ENCODE measurements around the gene MAN1C1.
"Not testable (repeated sequence)": the region's sequence is repeated elsewhere in the genome, so short reads cannot be mapped to it uniquely, and the experiment has no call there.

MAN1C1 gene

DNA sequence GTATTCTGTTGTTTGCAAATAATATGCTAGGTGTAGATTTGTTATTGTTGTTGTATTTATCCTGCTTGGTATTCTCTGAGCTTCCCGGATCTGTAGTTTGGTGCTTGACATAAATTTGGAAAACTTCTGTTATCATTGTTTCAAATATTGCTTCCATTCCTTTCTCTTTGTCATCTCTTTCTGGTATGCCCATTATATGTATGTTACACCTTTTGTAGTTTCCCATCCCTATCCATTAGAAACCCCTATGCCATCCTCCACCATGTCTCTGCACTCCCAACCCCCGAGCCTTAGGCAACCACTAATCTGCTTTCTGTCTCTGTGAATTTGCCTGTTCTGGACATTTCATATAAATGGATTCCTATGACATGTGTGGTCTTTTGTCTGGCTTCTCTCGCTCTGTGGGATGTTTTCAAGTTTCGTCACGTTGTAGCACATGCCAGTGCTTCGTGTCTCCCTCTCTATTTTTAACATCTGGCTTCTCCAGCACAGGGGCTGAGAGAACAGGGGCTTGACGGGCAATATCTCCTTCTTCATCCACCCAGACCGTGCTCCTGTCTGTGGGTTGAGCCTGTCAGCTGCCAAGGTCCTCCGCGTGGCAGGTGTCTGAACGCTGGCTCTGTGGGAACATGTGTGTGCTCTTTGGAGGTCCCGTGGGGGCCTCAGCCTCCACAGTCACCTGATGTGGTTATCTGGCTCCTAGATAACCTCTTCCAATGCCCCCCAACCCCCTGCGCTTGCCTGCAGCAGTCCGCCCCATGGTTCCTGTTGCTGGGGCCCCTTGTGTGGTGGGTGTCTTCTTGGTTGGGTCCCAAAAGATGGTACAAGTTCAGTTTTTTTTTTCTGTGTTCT, 32.8 kb upstream of the MAN1C1 start:
- DNase-seq: no peak

DNA sequence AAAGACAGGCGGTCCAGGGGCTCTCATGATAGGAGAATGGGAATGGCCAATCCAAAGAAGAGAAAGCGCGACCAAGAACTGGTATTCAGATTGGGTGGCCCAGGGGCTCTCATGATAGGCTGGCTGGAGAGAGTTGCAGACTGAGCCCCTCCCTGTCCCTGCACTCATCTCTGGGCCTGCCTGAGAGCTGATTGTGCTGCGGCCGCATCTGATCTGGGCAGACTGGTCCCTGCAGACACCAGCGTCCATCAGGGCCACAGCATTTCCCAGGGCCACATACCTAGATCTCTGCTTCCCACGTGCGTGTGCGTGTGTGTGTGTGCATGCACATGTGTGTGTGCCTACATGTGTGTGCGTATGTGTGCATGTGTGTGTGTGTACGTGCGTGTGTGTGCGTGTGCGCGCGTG, 30.4 kb upstream of the MAN1C1 start:
- DNase-seq: no peak

DNA sequence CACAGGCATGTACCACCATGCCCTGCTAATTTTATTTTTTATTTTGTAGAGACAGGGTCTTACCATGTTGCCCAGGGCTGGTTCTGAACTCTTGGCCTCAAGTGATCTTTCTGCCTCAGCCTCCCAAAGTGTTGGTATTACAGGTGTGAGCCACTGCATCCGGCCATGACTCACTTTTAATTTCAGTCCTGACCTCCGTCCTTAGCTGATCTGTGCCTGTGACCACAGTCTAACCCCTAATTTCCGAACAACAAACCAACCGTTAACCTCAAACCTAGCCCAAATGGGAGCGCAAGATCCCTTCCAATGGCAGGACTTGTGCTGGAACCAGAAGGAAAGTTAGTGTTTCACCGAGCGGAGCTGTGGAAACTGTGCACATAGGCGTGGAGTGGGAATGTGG, 29.3 kb upstream of the MAN1C1 start:
- DNase-seq: no peak

DNA sequence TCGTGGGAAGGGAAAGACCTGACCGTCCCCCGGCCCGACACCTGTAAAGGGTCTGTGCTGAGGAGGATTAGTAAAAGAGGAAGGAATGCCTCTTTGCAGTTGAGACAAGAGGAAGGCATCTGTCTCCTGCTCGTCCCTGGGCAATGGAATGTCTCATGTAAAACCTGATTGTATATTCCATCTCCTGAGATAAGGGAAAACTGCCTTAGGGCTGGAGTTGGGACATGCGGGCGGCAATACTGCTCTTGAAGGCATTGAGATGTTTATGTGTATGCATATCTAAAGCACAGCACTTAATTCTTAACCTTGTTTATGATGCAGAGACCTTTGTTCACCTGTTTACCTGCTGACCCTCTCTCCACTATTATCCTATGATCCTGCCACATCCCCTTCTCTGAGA, 28.4 kb upstream of the MAN1C1 start:
- DNase-seq: not testable (repeated sequence)

DNA sequence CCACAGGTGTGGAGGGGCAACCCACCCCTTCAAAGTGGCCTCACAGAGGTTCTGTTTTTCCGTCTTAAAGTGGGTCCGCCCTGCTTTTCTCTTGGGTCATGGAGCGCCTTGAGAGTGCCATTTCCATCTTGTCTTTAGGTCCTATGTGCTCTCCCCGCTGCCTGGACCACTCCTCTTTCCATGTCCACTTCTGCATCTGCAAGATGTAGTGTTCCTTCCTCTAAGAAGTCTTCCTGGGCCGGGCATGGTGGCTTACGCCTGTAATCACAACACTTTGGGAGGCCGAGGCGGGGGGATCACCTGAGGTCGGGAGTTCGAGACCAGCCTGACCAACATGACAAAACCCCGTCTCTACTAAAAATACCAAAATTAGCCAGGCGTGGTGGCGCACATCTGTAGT, 27.8 kb upstream of the MAN1C1 start:
- DNase-seq: not testable (repeated sequence)

DNA sequence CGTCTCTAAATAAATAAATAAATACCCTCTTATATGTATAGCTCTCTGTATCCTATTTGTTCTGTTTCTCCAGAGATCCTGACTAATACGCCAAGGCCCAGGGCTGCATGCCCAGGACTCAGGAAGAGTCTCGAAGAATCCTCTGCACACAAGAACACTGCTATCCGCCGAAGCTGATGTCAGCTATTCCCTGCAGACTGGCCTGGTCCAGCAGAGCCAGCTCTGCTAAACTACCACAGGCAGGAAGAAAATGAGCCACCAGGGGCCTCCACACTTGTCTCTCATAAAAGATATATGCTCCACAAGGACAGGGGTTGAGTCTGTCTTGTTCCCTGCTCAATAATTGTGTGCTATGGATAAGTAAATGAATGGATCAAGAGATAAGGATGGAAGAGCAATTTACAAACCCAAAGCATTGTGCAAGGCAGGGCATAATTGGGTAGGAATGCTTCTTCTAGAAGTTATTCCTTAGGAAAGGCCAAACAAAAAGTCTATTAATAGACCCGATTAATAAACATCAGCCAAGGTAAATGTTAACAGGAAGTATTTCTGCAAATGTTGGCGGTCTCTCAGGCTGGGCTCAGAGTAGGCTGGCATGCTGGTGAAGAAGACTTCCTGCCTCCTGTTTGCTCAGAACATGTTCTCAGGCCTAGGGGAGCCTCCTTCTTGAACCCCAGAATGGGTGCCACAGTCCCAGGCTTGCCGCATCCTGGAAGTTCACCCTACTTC, 26.3 kb upstream of the MAN1C1 start:
- no peak for DNase-seq

DNA sequence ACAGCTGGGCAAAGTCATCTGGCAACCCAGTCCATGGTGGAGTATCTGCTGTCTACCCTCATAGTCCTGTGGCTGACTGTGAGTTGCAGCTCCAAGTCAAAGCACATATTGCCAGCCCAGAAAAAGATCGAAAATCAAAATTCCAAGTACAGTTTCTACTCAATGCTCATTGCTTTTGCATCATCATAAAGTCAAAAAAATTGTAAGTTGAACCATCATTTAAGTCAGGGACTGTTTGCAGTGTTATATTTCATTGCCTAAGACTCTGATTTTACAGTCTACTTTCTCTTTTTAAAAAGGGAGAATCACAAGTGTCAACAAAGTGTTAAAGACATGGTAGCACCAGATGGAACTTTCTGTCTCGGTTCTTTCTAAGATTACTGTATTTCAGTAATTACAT, 22.7 kb upstream of the MAN1C1 start:
- no peak for DNase-seq

DNA sequence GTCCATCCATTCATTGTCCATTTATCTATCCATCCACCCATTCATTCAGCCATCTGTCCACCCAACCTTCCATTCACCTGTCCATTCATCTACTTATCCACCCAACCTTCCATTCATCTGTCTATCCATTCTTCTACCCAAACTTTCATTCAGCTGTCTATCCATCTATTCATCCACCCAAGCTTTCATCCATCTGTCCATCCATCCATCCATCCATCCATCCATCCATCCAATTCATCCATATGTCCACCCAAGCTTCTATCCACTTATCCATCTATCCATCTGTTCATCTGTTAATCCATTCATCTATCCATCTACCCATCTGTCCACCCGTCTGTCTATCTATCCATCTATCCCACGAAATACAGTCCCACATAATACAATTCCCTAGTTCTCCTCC, 21.6 kb upstream of the MAN1C1 start:
- no peak for DNase-seq

DNA sequence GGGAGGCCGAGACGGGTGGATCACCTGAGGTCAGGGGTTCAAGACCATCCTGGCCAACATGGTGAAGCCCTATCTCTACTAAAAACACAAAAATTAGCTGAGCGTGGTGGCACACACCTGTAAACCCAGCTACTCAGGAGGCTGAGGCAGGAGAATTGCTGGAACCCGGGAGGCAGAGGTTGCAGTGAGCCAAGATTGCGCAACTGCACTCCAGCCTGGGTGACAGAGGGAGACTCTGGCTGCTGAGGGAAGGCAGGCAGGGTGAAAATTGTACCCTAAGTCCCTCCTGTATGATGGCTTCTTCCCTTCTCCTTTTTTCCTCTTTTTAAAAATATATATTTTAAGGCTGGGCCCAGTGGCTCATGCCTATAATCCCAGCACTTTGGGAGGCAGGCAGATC, 19.9 kb upstream of the MAN1C1 start:
- DNase-seq: not testable (repeated sequence)

DNA sequence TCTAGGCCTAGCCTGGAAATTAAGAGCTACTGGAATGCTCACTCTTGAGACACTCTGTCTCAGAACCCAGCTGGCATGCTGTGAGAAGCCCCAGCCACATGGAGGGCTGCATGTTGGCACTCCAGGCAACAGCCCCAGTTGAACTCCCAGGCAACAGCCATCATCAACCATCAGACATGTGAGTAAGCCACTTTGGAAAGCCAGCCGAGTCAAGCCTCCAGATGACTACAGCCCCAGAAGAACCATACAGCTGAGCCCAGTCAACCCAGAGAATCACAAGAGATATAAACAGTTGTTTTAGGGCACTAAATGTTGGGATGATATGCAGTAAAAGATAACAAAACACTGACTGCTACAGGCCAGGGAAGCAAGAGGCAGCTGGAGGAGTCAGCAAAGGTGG, 17.7 kb upstream of the MAN1C1 start:
- DNase-seq: no peak

DNA sequence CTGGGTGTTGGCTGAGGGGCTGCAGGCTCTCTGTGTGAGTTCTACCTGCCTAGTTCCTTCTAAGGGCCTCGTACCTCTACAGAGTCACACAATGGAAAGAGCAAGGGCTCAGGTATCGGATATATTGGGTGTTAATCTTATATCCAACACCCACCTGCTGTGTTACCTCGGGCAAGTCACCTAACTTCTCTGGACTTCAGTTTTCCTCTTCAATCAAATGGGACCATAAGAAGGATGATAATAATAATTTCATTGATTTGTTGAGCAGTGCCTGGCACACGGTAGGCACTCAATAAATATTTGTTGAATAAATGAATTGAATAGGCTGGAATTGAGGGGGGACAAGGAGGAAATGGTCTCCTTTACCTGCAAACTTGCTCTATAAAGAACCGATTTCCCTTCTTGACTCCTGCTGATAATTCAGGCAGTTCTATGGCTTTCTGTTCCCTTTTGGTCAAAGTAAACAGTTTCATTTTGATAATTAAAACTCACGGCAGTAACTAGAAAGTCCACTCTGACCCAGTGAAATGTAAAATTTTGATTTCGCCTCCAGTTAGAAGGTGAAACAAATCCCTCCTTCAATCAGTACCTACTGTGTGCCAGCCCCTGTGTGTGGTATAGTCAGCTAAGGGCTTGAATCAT, 16.5 kb upstream of the MAN1C1 start:
- DNase-seq: no peak

DNA sequence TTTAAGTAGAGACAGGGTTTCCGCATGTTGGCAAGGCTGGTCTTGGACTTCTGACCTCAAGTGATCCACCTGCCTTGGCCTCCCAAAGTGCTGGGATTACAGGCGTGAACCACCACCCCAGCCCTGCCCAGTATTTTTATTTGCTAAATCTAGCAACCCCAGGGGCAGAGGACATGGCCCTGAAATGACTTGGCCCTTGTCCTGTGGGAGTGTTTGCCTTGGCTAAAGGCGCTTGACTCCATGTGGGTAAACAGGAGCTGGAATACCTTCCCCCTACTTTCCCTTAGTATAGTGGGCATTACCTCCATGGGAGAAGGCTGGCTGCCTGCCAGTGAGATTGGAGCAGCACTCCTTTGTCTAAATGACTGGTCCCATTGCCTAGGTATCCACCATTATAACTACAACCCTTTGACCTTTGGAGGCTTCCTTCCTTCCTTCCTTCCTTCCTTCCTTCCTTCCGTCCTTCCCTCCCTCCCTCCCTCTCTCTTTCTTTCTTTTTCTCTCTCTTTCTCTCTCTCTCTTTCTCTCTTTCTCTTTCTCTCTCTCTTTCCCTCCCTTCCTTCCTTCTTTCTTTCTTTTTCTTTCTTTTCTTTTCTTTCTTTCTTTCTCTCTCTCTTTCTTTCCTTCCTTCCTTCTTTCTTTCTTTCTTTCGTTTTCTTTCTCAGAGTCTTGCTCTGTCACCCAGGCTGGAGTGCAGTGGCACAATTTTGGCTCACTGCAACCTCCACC, 15.5 kb upstream of the MAN1C1 start:
- not testable (repeated sequence) for DNase-seq

DNA sequence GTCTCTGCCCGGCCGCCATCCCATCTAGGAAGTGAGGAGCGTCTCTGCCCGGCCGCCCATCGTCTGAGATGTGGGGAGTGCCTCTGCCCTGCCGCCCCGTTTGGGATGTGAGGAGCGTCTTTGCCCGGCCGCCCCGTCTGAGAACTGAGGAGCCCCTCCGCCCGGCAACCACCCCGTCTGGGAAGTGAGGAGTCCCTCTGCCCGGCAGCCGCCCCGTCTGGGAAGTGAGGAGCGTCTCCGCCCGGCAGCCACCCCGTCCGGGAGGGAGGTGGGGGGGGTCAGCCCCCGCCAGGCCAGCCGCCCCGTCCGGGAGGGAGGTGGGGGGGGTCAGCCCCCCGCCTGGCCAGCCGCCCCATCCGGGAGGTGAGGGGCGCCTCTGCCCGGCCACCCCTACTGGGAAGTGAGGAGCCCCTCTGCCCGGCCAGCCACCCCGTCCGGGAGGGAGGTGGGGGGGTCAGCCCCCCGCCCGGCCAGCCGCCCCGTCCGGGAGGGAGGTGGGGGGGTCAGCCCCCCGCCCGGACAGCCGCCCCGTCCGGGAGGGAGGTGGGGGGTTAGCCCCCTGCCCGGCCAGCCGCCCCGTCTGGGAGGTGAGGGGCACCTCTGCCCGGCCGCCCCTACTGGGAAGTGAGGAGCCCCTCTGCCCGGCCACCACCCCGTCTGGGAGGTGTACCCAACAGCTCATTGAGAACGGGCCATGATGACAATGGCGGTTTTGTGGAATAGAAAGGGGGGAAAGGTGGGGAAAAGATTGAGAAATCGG, 12.6 kb upstream of the MAN1C1 start:
- not testable (repeated sequence) for DNase-seq

DNA sequence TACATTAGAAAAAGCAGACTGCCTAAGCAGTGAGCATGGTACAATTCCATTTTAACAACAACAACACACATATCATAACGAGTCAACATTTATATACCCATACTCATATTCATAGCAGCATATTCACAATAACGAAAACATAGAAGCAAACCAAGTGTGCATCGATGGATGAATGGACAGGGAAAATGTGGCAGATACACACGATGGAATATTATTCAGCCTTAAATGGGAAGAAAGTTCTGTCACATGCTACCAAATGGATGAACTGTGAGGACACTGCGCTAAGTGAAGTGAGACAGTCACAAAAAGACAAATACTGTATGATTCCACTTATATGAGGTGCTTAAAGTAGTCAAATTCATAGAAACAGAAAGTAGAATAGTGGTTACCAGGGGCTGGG, 9.5 kb upstream of the MAN1C1 start:
- DNase-seq: no peak

DNA sequence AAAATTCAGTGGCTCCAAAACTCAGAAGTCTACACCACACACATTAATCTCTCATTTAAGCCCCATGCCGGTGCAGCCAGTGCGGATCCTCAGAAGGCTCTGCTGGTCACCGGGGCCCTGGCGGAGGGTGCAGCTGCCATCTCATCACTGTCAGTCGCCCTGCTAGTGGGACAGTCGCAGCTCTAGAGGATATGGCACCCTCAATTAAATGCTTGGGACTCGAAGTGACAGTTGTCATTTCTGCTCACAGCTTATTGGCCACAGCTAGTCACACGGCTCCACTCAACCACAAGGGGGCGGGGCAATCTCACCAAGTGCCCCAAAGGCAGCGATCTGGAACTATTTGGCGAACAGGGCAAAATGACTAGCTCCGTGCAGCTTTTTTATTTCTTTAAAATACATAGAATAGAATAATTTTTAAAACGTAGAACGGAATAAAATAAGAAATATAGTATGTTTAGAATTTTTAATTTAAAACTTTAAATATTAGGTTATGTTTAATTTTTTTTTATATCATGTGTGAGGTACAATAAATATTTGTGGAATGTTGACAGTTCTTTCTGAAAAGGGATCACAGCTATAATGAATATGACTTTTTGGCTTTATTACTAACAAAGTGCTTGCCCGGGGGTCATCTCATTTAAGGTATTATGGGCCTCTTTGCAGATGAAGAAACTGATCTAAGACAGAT, 8.0 kb upstream of the MAN1C1 start:
- peak; percentile 85 for DNase-seq

DNA sequence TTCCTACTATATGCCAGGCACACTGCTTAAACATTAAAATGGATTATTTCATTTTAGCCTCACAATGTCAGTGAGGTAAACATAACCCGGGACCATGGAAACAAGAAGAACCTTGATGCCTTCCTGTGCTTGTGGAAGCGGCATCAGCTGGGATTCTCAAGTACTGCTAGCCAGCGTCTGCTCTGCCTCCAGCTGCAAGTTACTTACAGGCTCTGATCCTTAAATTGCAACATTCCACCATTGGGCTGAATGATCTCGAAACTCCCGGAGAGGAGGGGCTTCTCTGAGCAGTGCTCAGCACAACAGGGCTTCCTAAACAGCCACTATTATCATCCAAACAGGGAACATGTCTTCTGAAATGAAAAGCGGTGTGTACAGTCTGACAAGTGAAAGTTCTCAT, 6.7 kb upstream of the MAN1C1 start:
- no peak for DNase-seq

DNA sequence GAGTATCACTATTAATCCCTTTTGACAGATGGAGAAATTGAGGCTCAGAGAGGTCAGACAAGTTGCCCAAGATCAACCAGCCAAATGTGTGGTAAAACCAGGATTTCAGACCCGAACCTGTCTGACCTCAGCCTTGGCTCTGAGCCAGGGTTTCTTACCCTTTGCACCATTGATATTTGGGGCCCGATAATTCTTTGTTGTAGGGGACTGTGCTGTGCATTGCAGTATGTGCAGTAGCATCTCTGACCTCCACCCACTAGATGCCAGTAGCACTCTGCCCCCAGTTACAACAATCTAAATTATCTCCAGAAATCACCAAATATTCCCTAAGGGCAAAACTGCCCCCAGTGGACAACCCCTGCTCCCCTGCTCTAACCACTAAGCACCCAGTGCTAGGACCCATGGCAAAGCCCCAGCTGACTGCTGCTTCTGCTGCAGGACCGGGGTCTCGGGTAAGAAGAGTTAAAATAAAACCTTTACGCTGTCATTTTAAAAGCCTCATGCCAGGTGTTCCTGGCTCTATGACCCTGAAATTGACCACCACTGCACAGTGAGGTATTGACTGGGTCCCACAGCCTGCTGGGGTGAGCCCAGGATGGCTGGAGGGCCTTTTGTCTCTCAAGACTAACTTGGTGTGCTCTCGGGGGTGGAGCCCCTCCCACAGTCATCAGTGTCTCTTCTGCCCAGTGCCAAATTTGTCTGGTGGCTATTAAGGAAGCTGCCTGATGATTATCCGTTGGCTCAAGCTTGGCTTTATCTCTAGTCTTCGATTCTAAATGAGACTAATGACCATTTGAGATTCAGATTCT, 5.6 kb upstream of the MAN1C1 start:
- no peak for DNase-seq

DNA sequence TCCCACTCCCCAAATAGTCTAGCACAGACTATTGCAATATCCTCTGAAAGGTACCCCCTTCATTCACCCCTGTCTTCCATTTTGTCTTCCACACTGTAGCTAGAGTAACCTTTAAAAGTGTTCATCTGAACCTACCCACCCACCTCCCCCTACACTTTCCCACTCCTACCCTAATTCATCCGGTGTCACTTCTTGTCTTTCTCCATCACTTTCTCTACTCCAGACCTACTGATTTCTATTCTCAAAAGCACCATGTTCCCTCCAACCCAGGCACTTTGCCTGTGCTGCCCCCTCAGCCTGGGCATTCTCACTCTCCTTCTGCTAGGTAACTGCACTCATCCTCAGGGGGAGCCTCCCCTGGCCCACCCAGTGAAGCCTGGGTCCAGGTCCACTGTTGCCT, 4.7 kb upstream of the MAN1C1 start:
- DNase-seq: no peak

DNA sequence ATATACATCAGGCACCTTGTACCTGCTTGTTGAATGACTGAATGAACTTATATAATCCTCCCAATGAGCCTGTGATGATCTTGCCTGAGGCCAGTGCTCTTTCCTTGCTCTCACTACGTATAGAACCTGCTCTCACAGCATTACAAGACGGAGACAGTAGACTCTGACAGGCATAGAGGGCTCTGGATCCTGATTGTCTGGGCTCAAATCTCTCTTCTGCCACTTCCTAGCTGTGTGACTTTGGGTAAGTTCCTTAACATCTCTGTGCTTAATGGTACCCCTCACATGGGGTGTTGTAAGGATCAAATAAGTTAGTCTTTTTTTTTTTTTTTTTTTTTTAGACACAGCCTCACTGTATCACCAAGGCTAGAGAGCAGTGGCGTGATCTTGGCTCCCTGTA, 4.2 kb upstream of the MAN1C1 start:
- no peak for DNase-seq

DNA sequence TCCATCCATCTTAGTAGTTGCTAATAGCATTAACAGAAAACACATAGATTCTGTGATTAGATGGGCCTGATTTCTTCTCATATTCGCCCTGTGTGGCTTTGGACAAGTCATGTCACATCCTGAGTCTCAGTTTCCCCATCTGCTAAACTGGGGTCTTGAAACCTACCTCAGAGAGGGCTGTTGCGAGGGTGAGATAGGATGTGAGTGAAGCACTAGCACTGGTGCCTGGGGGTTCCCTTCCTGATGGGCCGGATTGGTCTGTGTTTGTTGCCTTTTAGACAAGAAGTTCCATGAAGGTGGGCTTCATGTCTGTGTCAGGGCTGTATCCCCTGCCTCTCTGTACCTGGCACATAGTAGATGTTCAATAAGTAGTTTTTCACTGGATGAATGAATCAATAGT, 3.5 kb upstream of the MAN1C1 start:
- DNase-seq: no peak

Data from CD4-positive, alpha-beta T cell treated with Interleukin-15 for 1 hour (primary cell).